ENCODE data around the gene CA5A.
"Not testable (repeated sequence)": the region's sequence is repeated elsewhere in the genome, so short reads cannot be mapped to it uniquely, and the experiment has no call there.

The CA5A gene

DNA sequence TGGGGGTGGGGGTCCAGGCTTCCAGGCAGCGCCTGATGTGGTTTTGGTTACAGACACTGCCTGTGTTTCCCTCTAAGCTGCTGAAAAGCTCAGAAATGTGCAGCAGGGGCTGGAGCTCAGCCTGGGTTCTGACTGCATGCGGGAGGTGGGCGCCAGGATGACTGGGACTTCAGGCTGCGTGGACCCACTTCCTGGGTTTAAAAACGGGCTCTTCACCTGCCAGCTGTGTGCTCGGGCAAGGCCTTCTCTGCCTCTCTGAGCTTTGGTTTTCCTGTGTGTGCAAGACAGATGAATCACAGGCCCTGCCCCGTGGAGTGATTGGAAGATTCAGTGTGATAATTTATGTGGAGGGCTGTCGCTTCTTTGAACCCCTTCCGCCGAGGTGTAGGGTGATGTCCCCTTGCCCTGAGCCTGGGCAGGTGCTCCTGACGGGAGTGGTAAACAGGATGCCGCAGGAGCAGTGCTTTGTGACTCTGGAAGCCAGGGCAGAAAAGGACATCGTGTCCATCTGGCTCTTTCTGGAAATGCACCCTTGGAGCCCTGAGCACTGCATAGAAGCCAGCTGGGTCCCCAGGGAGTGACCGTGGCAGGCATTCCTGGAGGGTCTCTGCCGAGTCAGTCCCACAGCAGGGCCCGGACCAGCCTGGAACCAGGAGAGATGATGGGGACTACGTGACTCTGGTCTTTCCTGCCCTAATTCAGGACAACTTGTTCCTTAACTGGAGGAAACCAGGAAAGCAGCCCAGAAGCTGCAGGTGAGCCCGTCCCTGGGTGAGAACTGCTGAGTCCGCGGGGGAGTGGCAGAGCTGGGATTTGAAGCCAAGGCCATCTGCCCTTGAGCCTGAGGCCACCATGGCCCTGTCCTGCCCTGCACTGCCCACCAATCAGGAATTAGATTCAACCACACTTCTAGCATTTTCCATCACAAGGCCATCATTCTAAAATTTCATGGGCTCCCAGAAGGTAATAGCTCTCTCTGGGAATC, 38.5 kb downstream of the CA5A start:
- DNase-seq (ENCODE audit: low spot score) (no peak), FAIRE-seq (no peak)

DNA sequence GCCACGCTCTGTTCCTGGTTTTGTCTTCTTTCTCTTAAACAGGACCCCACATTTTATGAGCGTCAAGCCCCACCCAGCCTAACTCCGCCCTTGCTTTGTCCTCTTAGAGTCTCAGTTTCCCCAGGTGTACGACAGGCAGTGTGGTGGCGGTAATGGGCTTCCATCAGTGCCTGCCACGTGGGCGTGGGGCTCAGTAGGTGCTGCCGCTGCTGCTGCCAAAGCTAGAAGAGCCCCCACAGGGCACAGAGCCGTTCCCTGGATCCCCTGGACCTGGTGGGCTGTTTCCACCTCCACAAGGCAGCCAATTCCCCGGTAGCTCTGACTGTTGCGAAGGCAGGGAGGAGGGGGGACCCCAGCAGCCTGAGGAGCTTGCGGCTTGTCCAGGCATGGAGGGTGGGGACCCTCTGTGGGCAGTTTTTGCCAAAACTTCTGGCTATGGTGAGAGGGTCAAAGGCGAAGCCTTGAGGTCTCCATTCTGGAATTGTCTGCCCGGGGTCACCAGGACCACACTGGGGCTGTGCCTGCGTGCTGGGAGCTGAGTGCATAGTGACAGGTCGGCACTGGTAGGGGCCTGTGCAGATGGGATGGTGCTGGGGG, 39.3 kb downstream of the CA5A start:
- FAIRE-seq; DNase-seq (ENCODE audit: low spot score): not testable (repeated sequence)

DNA sequence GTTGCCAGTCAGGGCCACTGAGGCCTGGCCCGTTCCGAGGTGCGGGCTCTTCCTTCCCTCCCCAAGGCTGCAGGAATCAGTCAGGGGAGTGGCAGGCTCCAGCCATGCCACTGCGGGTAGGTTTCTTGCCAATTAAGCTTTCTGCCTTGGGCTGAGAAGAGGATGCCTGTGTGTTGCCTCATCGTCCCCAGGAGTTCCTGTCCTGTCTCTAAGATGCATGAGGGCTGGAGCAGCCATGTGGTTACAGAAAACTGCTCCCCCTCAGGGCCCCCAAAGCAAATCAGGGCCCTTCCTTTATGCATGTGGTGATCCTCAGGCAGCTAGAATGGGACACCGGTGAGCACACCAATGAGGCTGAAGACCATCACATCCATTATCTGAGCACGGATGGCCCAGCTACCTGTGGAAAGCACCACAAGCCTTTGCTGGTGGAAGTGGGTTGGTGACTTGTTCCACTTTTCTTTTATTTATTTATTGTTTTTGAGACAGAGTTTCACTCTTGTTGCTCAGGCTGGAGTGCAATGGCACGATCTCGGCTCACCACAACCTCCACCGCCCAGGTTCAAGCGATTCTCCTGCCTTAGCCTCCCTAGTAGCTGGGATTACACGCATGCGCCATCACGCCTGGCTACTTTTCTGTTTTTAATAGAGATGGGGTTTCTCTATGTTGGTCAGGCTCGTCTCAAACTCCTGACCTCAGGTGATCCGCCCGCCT, 40.0 kb downstream of the CA5A start:
- not testable (repeated sequence) for FAIRE-seq; DNase-seq (ENCODE audit: low spot score)

DNA sequence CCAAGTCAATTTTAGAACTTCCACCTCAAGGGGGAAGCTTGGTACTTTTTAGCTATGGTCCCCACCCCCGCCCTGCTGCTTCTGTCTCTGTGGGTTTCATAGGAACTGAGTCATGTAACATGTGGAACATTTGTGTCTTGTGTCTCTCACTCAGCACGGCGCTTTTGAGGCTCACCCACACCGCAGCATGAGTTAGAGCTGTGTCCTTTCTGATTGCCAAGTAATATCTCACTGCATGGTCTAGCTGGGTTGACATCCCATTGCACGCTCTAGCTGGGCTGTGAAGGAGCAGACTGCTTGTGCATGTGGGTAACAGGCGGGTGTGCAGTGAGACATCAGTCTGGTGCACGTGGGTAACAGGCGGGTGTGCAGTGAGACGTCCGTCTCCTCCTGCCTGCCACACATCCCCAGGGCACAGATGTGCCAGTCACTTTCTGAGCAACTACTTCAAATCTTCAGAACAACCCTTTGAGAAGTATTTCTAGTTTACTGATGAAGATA, 40.6 kb downstream of the CA5A start:
- DNase-seq (ENCODE audit: low spot score) (no peak), FAIRE-seq (no peak)

DNA sequence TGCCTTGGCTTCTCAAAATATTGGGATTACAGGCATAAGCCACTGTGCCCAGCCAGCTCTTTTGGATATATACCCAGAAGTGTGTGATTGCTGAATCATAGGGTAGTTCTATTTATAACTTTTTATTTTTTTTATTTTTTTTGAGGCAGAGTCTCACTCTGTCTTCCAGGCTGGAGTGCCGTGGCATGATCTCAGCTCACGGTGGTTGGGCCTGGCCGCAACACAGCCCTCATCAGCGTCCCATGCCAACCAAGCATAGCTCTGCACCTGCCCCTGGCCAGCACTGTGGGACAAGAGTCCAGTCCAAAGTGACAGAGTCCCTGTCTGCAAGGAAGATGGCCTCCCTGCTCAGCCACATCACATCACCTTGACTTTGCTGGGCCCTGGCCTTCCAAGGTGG, 42.3 kb downstream of the CA5A start:
- FAIRE-seq; DNase-seq (ENCODE audit: low spot score): not testable (repeated sequence)

DNA sequence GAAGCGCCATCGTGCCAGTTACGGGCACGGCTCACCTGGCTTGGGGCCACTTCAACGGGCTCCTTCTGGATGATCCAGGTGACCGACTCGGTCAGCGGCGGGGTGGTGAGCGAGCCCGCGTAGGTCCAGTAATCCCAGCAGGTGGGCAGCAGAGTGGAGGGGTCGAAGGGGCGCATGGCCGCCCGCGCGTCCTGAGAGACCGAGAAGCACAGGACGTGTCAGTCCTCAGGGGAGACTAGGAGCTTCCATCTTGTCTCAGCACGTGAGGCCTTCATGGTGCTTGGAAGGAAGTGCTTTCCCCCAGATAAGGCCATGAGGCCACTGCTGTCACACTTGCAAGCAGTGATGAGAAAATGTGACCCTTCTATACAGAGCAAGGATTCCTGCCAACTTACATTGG, 44.6 kb downstream of the CA5A start:
- FAIRE-seq: no peak
- DNase-seq (ENCODE audit: low spot score): no peak

DNA sequence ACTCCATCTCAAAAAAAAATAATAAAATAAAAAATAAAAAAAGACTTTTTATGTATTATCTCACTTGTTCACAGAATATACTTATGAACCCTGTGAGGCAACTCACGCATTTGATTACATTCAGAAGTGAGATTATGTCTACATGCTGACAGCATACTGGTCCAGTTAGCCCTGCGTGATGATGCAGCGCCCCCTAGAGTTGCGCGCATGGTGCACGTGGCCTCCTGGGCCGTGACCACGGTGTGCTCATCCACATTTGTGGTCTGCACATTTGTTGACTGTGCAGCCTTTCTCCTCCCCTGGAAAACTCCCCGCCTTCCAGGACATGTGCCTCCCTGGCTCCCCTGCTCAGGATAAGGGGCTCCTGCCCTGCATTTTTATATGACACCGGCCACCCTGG, 46.6 kb downstream of the CA5A start:
- FAIRE-seq; DNase-seq (ENCODE audit: low spot score): not testable (repeated sequence)

DNA sequence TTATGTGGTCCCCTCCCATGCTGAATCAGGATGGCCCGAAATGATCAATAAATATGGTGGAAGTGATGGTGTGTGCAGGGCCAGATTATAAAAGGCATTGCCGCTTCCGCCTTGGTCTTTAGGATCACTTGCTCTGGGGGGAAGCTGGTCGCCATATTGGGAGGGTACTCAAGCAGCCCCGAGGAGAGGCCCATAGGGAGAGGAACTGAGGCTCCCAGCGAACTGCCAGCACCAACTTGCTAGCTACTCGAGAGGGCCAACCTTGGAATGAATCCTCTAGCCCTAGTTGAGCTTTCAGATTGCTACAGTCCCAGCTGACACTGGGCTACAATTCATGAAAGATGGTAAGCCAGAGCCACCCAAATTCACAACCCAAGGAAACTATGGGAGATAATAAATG, 48.0 kb downstream of the CA5A start:
- not testable (repeated sequence) for FAIRE-seq; DNase-seq (ENCODE audit: low spot score)

DNA sequence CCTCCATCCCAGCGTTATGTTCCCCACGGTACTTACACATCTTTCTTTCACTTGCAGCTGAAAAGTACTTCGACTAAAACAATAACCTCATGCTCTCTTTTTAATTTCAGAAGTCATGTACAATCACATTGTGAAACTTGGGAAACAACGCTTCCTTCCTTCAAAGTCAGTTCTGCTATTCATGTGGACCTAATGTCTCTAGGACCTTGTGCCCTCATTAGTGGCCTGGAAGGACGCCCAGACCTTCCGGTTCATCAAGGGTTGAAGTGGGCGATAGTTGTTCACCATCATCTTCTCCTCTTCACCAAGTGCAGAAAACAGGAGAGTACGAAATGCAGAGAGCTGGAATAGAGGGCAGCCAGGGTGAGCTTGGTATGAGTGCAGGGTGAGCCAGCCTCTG, 48.4 kb downstream of the CA5A start:
- not testable (repeated sequence) for DNase-seq (ENCODE audit: low spot score); FAIRE-seq

DNA sequence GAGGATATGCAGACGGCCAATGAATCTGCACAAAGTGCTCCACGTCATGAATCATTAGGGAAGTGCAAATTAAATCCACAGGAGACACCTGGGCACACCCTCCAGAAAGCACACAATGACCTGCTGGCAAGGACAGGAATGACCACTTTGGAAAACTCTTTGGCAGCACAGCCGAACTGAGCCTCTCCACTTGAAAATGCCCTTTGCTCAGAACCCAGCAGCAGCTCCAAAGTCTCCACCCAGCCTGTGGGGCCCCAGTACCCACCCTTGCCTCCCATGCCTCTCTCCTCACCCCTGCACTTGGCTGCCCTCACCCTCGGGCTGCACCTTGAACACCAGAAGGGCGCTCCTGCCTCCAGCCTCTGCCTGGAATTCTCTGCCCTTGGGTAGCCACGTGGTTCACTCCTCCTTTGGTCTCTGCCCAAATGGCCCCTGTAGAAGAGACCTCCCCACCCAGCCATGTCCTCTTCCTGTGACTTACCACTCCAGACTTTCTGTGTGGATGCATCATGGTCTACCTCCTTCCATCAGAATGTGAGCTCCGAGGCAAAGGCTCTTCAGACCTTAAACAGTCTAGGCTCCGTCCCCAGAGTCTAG, 50.9 kb downstream of the CA5A start:
- DNase-seq (ENCODE audit: low spot score); FAIRE-seq: not testable (repeated sequence)

DNA sequence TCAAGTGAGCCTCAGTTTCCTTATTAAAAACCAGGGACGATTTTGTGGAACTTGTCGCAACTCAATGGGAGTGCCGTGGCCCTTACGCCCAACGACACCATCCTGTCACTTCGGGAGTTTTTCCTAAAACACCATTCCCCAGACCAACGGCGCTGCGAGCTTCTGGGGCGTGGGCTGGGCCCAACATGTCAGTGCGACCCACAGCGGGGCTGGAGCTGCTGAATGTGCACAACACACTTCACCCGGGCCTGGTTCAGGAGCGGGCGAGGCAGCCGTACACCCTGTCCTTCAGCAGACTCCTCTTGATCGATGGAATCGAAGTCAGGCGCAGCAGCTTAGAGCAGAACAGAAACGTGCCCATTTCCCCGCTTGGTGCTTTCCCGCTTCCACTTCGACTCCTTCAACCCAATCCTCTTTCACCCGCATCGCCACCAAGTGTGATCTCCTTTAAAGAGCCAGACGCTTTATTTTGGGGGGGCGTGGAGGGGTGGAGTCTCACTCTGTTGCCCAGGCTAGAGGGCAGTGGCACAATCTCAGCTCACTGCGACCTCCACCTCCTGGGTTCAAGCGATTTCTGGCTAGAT, 53.8 kb downstream of the CA5A start:
- no peak for DNase-seq (ENCODE audit: low spot score)
- FAIRE-seq: no peak

DNA sequence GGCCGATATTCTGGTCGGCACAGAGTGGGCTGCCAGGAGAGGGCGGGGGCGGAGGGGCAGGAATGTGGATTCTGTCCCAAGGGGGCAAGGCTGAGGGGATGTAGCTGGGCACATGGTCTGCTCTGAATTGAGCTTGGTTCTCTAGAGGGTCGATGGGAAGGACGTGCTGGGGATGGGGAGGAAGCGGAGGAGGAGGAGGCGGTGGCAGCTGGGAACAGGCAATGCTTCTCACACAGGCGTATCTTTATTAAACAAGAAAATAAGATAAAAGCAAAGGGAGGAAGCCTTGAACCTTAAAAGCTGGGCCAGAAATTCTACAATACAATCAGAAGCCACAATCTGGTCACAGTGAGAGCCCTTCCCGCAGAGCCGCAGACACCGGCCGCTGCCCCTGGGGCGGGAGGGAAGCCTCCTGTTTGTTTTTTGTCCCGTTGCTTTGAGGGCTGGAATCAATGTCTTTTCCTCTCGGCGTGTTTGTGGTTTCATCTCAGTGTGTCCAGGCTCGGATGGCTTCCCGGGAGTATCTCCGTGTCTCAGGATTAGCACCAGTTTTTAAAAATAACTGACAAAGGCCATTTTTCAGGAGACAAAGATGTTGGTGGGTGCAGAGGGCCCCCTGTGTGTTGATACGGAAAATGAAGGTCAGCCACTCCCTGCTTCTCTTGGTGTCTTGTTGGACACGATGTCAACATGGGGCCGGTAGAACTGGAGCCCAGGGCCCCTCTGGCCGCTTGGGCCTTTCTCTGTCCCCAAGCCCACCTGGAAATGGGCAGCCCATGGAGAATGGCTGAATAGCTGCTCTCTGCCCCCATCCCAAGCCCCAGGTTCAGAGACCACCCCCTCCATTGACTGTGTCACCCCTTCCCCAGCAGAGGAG, 54.8 kb downstream of the CA5A start:
- DNase-seq (ENCODE audit: low spot score) (no peak), FAIRE-seq (no peak)

DNA sequence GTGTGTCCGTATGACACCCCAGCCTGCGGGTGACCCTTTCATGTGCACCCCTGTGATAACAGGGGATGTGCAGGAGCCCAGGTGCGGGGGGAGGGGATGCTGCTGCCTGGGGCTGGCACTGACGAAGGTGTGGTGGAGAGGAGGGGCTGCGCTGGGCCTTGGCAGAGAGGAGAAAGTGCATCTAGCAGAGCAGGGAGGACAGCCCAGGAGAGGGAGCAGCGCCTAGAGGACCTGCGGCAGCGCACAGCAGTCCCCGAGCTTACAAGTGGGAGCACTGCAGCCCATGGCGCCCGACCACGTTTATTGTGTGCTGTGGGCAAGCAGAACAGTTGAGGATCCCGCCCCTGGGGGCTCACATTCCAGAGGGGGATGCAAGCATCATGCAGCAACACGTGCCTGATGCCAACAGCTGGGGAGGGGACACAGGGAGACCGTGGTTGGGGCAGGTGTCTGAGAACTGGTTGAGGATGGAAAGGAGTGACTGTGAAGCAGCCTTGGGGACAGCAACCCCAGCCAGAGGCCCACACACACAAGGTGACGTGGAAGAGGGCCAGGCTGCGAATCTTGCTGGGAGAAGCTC, 56.1 kb downstream of the CA5A start:
- DNase-seq (ENCODE audit: low spot score): no peak
- no peak for FAIRE-seq

DNA sequence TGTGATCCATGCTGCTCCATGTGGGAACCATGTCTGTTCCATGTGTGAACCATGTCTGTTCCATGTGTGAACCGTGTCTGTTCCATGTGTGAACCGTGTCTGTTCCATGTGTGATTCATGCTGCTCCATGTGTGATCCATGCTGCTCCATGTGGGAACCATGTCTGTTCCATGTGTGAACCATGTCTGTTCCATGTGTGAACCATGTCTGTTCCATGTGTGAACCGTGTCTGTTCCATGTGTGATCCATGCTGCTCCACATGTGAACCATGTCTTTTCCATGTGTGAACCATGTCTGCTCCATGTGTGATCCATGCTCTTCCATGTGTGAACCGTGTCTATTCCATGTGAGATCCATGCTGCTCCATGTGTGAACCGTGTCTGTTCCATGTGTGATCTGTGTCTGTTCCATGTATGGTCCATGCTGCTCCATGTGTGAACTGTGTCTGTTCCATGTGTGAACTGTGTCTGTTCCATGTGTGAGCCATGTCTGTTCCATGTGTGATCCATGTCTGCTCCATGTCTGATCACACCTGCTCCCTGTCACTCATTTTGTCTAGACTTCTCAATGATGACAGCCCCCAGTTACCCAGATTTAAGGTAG, 56.8 kb downstream of the CA5A start:
- DNase-seq (ENCODE audit: low spot score); FAIRE-seq: not testable (repeated sequence)

DNA sequence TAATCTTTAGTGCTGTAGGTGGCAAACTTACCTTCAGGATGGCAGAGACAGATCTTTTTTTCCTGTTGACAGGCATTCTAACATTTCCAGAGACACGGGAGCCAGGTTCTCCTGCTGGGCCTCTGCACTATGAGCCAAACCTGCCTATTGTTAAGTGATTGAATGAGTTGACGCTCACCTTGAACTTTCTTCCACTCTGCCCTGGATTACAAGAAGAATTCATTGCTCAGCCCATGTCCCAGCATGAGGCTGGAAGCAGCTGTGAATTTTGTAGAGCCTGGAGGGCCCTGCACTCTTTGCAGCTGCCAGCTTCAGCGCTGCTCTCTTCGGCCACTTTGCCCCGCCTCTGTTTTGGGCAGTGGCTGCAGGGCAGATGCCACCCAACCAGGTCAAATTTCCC, 57.6 kb downstream of the CA5A start:
- FAIRE-seq (no peak), DNase-seq (ENCODE audit: low spot score) (no peak)

DNA sequence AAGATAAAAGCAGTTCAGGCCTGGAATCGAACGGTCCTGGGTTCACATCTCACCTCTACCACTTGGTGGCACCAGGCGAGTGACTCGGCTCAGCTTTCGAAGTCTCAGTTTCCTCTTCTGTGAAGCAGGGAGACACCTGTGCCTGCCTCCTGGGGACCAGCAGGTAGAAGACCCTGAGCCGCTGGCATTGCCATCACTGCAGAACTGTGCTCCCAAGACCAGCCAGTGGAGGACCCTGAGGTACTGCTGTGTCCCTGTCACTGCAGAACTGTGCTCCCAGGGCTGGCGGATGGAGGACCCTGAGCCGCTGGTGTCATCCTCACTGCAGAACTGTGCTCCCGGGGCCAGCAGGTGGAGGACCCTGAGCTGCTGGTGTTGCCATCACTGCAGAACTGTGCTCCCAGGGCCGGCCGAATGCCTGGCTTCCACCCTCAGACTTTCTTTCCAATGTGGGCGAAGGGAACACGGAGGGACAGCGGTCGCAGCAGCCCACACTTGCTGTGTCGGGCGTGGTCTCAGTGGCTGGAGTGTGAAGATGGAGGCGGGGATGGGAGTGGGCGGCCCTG, 58.3 kb downstream of the CA5A start:
- DNase-seq (ENCODE audit: low spot score) (no peak), FAIRE-seq (no peak)

DNA sequence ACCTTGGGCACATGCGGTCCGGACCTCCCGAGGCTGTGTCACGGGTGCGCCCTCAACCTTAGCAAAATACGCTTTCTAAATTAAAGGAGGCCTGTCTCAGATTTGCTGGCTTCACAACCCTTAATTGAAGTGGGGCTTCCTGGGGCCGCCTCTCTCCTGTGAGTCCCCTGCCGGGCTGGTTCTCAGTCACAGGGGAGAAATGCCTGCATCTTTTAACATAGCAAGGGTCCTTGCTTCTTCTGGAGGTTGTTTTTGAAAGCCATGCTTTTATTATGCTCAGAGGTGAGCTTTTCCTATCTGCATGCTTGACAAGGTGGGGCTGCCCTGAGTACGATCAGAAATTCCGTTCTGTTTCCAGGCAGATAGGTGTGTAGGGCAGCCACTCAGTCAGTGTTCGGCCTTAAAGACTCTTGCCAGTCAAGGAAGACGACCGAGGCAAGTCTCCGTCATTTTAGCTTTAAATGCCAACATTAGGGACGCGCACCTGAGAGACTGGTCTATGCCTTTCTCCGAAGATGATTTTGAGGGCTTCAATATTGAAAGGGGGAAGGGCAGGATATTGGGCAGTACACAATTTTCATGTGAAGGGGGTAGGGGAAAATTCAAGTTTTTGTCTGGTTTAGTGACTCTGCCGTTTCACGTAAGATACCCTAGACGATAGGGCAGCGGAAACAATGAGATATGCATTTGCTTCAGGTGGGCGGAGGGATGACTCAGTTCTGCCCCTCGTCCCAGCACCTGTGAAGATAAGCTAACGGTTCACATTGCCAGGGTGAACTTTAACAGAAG, 61.5 kb downstream of the CA5A start:
- FAIRE-seq: no peak
- DNase-seq (ENCODE audit: low spot score): no peak

Measured in RCC 7860 (cell line).